Omental fat pad (tissue), 4 donors: ENCODE data around the gene ADARB1. TPM values are rescaled to one million over a fixed set of nuclear protein-coding genes. Genes with fewer than 3 reads are reported as not detected.

ENCODE experiments used
- ATAC-seq: fragments of 150-250 bp; one replicate; pipeline ENCODE4 v1.9.1; 2016; ENCODE audit warnings: mild to moderate bottlenecking, moderate library complexity; ENCODE audit not compliant: low FRiP score
- DNase-seq: peaks from one replicate; pipeline ENCODE4 v3.0.0-alpha.2; 2019; ENCODE audit warnings: low spot score
- total RNA-seq, 4 donors: library from RNA; depleted of rRNA; stranded (reverse); fragments of >200 nt; gene quantifications; one replicate each; pipeline ENCODE4 v1.1.0, GENCODE V29; 2016
- TF ChIP-seq, protein P1 (sequence below), 3 donors: fragments of 450-650 bp; IDR thresholded peaks; one replicate each; pipeline ENCODE4 v1.5.1; 2016 to 2017; ENCODE audit warnings: antibody characterized with exemption in 3 of 3, mild to moderate bottlenecking in 3 of 3, moderate library complexity in 2 of 3

The ADARB1 gene
- total RNA-seq, 4 donors from 2014 or later = 17.3 to 38.3 (median 23.3) TPM

DNA sequence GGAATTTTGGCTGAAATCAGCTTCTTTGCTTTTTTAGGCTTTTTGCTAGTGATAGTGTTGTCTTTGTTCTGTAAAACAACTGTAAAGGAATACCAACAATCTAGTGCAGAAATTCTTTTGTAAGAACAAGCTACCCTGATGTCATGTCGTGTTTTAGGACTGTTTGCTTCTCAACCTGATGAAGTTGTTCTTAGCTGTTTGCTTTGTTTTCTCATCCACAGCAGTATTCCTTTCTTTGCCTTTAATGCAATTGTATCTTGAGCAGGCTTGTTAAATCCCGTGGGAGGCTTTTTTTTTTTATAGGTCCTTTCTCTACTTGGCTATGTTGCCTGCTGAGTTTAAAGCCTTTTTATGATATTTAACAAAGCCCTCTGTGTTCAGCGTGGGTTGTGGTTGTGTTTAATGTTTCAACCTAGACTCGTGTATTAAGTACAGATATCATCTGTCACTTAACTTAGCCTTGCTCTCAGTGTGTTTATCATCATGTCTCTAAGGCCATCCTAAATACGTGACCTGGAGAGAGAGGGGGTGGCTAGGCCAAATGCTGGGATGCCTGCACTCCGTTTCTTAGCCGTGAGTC lies 31.6 kb downstream of the ADARB1 start:
- TF ChIP-seq, protein P1, sequence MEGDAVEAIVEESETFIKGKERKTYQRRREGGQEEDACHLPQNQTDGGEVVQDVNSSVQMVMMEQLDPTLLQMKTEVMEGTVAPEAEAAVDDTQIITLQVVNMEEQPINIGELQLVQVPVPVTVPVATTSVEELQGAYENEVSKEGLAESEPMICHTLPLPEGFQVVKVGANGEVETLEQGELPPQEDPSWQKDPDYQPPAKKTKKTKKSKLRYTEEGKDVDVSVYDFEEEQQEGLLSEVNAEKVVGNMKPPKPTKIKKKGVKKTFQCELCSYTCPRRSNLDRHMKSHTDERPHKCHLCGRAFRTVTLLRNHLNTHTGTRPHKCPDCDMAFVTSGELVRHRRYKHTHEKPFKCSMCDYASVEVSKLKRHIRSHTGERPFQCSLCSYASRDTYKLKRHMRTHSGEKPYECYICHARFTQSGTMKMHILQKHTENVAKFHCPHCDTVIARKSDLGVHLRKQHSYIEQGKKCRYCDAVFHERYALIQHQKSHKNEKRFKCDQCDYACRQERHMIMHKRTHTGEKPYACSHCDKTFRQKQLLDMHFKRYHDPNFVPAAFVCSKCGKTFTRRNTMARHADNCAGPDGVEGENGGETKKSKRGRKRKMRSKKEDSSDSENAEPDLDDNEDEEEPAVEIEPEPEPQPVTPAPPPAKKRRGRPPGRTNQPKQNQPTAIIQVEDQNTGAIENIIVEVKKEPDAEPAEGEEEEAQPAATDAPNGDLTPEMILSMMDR (IDR thresholded peaks at IDR 0.05) = no peak
- ATAC-seq (no peak), DNase-seq (no peak)

DNA sequence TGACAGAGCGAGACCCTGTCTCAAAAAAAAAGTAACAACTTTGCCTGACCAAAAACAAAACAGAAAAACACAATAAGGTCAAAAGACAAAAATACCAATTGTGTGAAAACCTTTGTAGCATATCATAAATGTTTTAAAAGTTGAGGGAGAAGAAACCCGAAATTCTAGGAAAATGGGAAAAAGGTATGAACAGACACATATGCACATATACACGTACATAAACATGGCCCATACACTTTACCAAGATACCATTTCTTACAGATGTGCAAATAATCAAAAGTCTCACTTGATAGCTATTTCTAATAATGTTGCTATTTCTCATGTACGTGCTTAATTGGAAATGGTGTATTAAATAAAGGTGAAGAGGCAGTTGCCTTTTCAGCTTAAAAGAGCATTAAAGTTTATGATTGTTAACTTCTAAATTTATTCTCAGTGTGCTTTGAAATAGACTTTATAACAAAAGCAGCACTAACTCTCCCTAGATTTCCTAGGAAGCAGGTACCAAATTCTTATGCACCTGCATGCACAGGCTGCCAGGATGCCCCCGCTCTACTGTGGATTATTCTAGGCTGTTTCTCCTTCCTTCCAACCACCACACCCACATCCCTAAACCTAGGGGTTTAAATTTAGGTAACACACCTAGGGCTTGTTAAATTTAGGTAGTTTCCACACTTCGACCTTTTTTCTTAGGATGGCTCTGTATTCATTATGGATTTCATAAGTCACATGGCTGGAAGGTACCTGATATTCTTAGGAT lies 33.8 kb downstream of the ADARB1 start:
- TF ChIP-seq, protein P1 (IDR thresholded peaks at IDR 0.05) = no peak
- no peak for DNase-seq
- no peak for ATAC-seq

DNA sequence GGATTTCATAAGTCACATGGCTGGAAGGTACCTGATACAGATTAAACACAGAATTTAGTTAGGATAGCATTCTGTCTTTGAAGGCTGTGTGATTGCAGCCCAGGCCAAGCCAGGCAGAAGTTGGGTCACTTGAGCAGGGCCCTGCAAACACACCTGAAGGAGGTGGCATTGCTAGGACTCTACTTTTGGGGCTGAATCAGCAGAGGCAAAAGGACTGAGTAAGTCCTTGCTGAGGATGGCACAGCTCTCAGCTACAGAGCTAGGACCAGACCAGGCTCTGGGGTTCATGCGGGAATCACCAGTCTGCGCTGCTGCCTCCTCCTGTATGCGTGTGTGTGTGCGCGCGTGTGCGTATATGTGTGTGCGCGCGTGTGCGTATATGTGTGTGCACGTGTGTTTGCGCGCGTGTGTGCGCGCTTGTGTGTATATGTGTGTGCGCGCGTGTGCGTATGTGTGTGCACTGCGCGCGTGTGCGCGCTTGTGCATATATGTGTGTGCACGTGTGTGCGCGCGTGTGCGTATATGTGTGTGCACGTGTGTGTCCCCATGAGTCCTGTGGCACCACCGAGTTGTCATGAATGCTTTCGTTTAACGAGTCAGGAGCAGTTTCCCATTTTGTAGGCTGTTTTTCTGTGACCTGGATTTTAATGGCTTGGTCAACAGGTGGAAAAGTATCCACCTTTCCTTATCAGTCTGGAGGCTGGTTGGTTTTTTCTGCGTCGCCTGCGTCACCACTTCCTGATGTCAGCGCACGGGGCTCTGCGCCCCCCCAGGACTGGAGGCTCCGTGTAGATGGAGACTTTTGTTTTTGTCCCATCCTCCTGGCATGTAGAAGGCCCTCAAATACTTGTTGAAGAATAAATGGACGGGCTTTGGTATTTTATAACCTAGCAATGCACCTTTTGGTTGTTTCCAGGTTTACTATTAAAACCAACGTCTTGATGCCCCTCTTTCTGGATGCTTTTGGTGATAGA lies 34.7 kb downstream of the ADARB1 start:
- DNase-seq (no peak), ATAC-seq (no peak)
- TF ChIP-seq, protein P1 (IDR thresholded peaks at IDR 0.05) = no peak

DNA sequence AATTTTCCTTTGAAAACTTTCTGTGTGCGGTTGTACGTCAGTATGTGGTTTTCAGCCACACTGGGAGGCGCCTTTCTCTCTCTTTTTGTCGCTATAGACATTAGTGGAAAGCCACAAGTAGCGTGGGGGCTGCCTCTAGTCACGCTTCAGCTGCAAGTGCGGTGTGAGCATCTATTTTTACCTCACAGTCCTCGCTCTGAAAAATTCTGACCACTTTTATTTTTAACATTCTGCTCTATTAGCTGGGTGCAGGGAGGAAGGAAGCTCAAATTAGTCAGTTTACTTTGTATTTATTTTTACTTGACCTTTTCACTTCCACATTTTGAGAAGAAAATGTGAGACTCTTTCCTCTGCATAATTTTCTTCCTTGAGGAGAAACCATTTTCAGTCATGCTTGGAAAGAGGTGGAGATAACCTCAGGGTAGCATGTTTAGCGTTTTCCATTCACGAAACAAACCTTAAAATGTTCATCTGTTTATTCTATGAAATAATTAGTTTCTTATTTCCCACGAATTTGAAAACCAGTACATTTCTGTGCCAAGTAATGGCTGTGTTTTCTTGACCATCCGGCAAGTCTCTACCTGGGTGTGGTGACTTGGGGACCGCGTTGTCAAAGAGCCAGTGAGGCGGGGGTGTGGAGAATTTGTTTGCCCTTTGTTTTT lies 35.6 kb downstream of the ADARB1 start:
- DNase-seq (no peak), ATAC-seq (no peak)
- TF ChIP-seq, protein P1 (IDR thresholded peaks at IDR 0.05) = no peak

DNA sequence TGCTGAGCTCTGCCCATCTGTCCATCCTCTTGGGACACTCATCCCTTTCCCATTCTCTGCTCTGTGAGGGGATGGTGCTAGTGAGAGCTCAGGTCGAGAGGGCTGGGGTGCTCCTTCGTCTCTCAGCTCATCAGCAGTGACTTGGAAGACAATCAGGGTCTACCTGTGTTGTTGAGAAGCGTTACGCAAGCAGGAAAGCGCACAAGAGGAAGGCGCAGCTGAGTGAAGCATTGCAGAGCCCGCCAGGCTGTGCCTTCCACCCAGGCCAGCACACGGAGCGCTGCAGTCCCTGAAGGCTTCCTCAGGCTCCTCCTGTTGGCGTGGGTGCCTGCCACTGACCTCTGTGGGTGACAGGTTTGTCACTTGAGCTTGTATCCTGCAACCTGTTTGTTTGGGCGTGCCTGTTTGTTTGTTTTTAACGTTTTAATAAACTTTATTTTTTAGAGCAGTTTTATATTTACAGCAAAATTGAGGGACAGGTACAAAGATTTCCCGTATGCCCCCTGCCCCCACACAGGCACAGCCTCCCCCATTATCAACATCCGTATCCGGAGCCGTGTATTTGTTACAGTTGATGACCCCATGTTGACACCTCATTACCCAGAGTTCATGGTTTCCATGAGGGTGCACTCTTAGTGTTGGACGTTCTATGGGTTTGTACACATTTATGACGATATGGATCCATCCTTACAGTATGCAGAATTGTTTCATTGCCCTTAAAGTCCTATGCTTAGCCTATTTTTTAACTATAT lies 36.7 kb downstream of the ADARB1 start:
- TF ChIP-seq, protein P1 (IDR thresholded peaks at IDR 0.05) = no peak
- no peak for ATAC-seq
- DNase-seq = no peak

DNA sequence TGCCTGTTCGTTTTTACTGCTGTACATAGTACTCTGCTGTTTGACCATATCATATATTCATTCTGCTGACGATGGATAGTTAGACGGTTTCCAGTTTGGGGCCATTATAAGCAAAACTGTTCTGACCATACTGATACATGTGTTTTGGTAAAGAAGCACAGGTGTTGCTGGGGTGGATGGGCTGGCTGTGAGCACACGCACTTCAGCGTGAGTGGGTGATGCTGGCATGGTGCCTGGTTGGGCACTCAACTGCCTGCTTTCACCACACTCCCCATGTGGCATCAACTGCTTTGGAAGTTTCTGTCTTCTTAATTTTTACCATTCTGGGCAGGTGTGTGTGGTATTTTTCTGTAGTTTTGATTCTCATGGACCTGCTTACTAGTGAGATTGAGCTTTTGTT lies 37.3 kb downstream of the ADARB1 start:
- no peak for ATAC-seq
- TF ChIP-seq, protein P1 (IDR thresholded peaks at IDR 0.05) = no peak

More for the DNA sequence above, 37.3 kb downstream of the ADARB1 start:
- DNase-seq = no peak
